NCI-H1105 (cell line): ENCODE measurements around the gene DRD2.

Experiments
- DNase-seq: peaks from one replicate; lab custom pipeline; 2025; lab: John Stamatoyannopoulos, UW

DRD2 gene

GRCh38 chr11:113400631-113401230, 74.5 kb downstream of the DRD2 start:
- DNase-seq, result no peak

DNA sequence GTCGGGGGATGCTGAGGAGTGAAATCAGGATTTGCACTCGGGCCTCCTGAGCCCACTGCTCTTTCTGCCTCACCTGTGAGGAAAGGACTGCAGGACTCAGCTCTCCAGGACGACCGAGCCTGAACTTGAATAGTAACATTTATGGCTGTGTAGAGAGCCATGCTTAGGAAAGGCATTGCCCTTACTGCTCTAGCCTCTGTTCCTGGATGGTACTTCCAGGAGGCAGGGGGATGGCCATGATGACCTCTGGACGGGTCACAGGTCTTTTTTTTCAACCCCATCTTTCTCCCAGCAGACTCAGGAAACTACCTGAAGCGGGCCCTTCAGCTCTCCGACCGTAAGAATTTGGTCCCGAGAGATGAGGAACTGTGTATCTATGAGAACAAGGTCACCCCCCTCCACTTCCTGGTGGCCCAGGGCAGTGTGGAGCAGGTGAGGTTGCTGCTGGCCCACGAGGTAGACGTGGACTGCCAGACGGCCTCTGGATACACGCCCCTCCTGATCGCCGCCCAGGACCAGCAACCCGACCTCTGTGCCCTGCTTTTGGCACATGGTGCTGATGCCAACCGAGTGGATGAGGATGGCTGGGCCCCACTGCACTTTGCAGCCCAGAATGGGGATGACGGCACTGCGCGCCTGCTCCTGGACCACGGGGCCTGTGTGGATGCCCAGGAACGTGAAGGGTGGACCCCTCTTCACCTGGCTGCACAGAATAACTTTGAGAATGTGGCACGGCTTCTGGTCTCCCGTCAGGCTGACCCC, 76.3 kb downstream of the DRD2 start:
- DNase-seq, result no peak

DNA sequence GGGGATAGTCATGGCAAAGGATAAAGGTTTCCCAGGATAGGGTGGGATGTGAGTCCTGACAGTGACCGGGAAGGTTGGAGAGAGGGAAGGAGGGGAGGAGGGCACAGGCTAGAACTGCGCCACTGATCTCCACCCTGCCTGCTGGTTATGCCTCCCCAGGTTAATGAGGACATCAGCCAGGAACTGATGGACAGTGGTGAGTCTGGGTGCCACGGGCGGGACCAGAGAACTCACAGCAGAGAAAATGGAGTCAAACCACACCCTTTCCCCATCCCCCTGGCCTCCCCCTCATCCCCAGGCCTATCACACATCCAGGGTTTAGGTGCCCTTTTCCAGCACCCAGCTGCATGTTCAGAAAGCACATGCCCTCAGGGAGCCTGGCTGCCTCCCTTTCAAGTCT, 77.4 kb downstream of the DRD2 start:
- no peak for DNase-seq

- no peak for DNase-seq
Observed at GRCh38 chr11:113397212-113397611, 78.0 kb downstream of the DRD2 start.

DNA sequence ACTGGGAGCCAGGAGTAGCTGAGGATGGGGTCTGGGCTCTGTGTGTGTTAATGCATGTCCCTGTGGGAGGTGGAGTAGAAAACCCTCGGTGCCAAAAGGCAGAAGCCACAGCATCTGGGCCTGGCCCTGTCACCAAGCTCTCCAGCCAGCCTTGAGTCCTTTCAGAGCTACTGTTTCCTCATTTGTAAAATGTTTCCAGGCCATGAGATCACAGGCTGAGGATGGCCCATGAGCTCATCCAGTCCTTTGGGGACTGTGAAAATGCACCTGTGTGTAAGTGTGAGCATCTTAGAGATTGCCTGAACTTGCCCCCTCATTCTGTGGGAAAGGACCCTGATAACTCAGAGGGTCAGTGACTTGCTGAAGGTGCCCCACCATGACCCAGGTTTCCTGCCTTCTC, 78.5 kb downstream of the DRD2 start:
- DNase-seq, result no peak

DNA sequence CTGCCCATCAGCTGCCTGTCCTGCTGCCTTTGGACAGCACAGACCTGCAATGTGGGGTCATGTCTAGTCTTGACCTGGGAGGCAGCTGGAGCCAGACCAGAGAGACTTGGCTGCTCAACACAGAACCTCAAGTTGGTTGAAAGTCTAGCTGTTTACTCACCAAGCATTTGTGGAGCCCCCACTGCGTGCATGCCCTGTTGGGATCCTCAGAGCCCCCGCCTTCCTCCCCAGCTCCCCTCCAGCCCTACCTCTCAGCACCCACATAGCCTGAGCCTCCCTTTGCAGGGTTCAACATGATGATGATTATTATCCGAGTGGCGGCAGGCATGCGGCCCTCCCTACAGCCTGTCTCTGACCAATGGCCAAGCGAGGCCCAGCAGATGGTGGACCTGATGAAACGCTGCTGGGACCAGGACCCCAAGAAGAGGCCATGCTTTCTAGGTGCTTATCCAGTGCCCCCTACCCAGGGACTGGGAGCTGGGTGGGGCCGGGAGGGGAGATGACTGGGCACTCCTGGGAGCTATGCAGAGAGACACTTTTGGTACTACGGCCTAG, 79.3 kb downstream of the DRD2 start:
- DNase-seq, result no peak

DNA sequence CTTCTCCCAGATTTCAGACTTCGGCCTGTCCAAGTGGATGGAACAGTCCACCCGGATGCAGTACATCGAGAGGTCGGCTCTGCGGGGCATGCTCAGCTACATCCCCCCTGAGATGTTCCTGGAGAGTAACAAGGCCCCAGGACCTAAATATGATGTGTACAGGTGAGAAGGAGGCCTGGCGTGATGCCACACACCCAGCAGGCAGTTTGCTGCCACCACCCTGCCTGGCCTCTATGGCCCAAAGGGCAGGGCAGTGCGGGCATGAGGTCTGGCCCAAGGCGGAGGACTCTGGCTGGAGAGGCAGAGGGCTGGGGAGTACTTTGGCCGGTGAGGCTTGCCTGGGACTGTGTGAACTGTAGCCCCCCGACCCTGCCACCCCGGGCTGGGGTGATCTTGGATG, 80.3 kb downstream of the DRD2 start:
- no peak for DNase-seq

- no peak for DNase-seq
Observed at GRCh38 chr11:113393501-113393985, 81.7 kb downstream of the DRD2 start.

GRCh38 chr11:113392236-113392921, 82.8 kb downstream of the DRD2 start:
- DNase-seq, result no peak

DNA sequence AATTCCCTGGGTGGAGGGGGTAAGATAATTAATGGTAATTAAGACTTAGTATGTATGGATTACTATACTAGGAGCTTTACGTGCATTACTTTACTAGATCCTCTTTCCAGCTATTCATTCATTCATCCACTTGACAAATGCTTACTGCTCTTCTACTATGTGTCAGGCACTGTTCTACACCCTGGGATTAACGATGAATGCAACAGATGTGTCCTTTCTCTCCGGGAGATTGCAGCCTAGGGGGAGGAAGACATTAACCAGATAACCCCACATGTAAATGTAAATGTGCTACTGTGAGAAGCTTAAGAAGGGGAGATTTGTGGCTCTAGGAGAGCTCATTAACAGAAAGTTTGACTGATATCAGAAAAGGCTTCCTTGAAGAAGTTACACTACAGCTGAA, 85.9 kb downstream of the DRD2 start:
- no peak for DNase-seq

GRCh38 chr11:113387605-113388211, 87.5 kb downstream of the DRD2 start, which contains the start of gene ANKK1:
Gene ANKK1, plus strand, starts transcription at chr11:113387779. Its CDS starts 106 bp downstream, at chr11:113387885.
- no peak for DNase-seq

- no peak for DNase-seq
Observed at GRCh38 chr11:113386866-113387265, 88.3 kb downstream of the DRD2 start.

GRCh38 chr11:113385749-113386148, 89.4 kb downstream of the DRD2 start:
- no peak for DNase-seq

DNA sequence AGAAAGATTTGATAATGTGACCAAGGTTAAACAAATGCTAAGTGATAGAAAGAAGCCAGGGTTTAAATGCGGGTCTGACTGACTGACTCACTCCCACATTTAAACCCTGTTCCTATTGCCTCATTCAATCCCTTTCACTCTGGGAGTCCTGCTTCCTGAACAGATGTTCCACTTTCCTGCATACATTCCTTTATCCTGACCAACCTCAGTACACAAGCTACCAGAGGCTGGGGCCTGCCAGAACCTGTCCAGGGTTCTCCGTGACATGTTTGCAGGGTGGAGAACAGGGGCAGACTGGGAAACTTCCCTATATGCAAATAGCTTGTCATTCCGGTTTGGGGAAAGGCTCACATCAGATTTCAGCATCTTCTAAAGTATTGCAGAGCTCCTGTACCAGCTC, 90.6 kb downstream of the DRD2 start:
- DNase-seq, result peak; percentile 24

DNA sequence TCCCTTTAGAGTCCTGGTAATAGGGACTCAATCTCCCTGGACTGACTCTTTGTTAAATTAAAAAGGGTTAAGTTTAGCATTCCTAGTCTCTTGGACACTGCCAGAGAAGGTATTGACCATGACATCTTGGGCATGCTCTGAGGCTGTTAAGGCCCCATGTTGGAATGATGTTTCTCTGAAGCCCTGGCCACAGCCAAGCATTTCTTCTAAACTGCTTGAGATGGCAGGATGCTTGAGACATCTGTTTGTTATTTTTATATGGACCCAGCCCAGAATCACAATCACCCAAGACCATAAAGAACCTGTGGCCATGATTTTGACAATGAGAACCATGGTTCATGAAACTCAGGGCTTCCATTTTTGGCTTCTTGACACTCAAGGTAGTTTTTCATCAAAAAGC, 93.1 kb downstream of the DRD2 start:
- DNase-seq, result no peak

GRCh38 chr11:113378692-113379091, 96.5 kb downstream of the DRD2 start:
- no peak for DNase-seq

- DNase-seq, result no peak
Observed at GRCh38 chr11:113377681-113378412, 97.4 kb downstream of the DRD2 start.

GRCh38 chr11:113376156-113376555, 99.0 kb downstream of the DRD2 start:
- DNase-seq, result no peak

DNA sequence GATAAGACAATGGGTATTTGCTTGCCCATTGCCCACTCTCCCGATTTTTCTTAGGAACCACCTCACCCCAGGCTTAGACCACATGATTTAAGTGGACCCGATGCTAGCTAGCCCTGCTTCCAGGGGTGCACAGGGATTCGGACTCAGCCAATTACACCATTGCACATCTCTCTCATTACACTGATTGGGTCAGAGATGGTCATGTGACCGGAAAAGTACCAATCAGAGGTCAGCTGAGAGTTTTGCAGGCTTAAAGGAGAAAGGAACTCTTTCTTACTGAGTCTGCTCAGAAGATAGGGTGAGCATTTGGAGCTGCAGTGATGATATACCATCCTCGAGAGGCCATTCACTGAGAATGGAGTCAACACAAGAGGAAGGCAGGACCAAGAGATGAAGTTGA, 99.8 kb downstream of the DRD2 start:
- no peak for DNase-seq

- DNase-seq, result no peak
Observed at GRCh38 chr11:113373981-113374560, 101.1 kb downstream of the DRD2 start.

DNA sequence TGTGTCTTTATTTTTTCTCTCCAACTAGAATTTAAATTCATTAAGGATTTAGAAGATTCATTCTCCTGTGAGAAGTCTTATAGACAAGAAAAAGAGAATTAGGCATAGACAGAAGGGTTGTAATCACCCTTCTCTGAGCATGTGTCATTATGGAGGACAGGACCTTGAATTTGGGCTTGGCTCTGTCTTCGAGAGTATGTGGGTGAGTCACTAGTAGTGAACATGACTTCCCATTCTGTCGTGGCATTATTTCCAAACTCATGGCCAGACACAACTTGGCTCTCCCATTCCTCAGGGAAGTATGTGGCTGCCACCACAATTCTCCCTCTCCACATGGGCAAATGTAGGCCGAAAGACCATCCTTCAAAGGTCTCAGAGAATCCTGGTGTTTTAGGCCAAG, 101.9 kb downstream of the DRD2 start:
- DNase-seq, result no peak
